ENCODE data around the gene SFMBT1.

SFMBT1 gene

GRCh38 chr3:52934630-52935530, 111.0 kb downstream of the SFMBT1 start:
- in situ Hi-C loops (cut with MboI; ENCODE audit: low sequenced_read_pairs, unreplicated experiment) = no loop called here
- TF ChIP-seq CTCF (IDR thresholded peaks at IDR 0.05; ENCODE audit: borderline replicate concordance, control extremely low read depth, extremely low read depth, insufficient read depth, missing control alignments) = peak; percentile 70
- peak; percentile 66 for DNase-seq (ENCODE audit: low spot score)

- in situ Hi-C loops (cut with MboI; ENCODE audit: low sequenced_read_pairs, unreplicated experiment) = no loop called here
- no peak for DNase-seq (ENCODE audit: low spot score)
- no peak for TF ChIP-seq CTCF (IDR thresholded peaks at IDR 0.05; ENCODE audit: borderline replicate concordance, control extremely low read depth, extremely low read depth, insufficient read depth, missing control alignments)
These were observed 114.0 kb downstream of the SFMBT1 start for GRCh38 chr3:52931889-52932288.

GRCh38 chr3:52931328-52931727, 114.5 kb downstream of the SFMBT1 start:
- in situ Hi-C loops (cut with MboI; ENCODE audit: low sequenced_read_pairs, unreplicated experiment) = no loop called here
- TF ChIP-seq CTCF (IDR thresholded peaks at IDR 0.05; ENCODE audit: borderline replicate concordance, control extremely low read depth, extremely low read depth, insufficient read depth, missing control alignments) = no peak
- no peak for DNase-seq (ENCODE audit: low spot score)

- in situ Hi-C loops (cut with MboI; ENCODE audit: low sequenced_read_pairs, unreplicated experiment) = no loop called here
- DNase-seq (ENCODE audit: low spot score) = peak; percentile 33
- TF ChIP-seq CTCF (IDR thresholded peaks at IDR 0.05; ENCODE audit: borderline replicate concordance, control extremely low read depth, extremely low read depth, insufficient read depth, missing control alignments) = no peak
These were observed 115.1 kb downstream of the SFMBT1 start for GRCh38 chr3:52930748-52931147.

- DNase-seq (ENCODE audit: low spot score) = no peak
- no peak for TF ChIP-seq CTCF (IDR thresholded peaks at IDR 0.05; ENCODE audit: borderline replicate concordance, control extremely low read depth, extremely low read depth, insufficient read depth, missing control alignments)
- in situ Hi-C loops (cut with MboI; ENCODE audit: low sequenced_read_pairs, unreplicated experiment) = no loop called here
These were observed 119.3 kb downstream of the SFMBT1 start for GRCh38 chr3:52926554-52926953.

GRCh38 chr3:52925405-52926313, 120.2 kb downstream of the SFMBT1 start:
- in situ Hi-C loops (cut with MboI; ENCODE audit: low sequenced_read_pairs, unreplicated experiment) = no loop called here
- DNase-seq (ENCODE audit: low spot score) = no peak
- no peak for TF ChIP-seq CTCF (IDR thresholded peaks at IDR 0.05; ENCODE audit: borderline replicate concordance, control extremely low read depth, extremely low read depth, insufficient read depth, missing control alignments)
